ENCODE measurements around the gene HOXA9.

DNA sequence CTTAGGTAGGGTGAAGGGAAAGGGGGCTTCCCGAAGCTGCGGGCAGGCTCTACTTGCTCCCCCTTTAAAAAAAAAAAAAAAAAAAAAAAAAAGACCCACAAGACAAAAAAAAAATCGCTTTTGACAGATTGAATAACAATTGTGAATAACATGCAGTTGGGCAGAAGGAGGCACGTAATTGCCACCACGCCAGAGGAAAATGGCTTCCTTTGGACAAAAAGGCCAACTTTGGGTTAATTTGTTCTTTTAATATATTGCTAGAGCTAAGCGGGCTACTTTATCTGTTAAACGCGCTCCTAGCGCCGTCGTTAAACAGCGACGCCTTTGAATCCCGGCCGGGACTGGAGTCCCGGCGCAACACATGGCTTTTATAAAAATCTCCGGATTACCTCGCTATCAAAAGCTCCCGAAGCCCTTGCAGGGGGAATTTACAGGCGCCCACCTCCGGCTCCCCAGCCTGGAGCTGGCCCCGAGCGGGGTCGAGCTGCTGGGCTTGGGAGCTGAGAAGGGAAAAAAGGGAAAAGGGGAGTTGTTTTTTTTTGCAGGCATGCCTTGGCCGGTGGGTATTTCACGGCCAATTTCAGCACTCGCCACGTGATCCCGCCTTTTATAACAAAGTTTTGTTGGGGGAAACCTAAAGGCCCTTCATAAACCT lies 18.5 kb upstream of the HOXA9 start:
- TF ChIP-seq, protein P1, sequence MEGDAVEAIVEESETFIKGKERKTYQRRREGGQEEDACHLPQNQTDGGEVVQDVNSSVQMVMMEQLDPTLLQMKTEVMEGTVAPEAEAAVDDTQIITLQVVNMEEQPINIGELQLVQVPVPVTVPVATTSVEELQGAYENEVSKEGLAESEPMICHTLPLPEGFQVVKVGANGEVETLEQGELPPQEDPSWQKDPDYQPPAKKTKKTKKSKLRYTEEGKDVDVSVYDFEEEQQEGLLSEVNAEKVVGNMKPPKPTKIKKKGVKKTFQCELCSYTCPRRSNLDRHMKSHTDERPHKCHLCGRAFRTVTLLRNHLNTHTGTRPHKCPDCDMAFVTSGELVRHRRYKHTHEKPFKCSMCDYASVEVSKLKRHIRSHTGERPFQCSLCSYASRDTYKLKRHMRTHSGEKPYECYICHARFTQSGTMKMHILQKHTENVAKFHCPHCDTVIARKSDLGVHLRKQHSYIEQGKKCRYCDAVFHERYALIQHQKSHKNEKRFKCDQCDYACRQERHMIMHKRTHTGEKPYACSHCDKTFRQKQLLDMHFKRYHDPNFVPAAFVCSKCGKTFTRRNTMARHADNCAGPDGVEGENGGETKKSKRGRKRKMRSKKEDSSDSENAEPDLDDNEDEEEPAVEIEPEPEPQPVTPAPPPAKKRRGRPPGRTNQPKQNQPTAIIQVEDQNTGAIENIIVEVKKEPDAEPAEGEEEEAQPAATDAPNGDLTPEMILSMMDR (IDR thresholded peaks at IDR 0.05): no peak
- TF ChIP-seq POLR2A (IDR thresholded peaks at IDR 0.05): no peak

Measured in Peyer's patch (tissue), 4 donors.